ACC112 (cell line): ENCODE results near the gene RPS27L.
"Not testable (repeated sequence)": the region's sequence is repeated elsewhere in the genome, so short reads cannot be mapped to it uniquely, and the experiment has no call there.

Source experiments
- H2AFZ ChIP-seq: fragments of 200-600 bp; sonication (generic); one replicate; pipeline ENCODE4 v1.6.0; 2017; ENCODE audit warnings: antibody characterized with exemption, low read length; ENCODE audit not compliant: unreplicated experiment
- H3K27ac ChIP-seq: fragments of 200-600 bp; sonication (generic); 2 replicates; pipeline ENCODE4 v1.5.1; 2014; ENCODE audit warnings: low read depth, mild to moderate bottlenecking, antibody characterized with exemption, low read length, moderate library complexity
- H3K27me3 ChIP-seq: fragments of 200-600 bp; sonication (generic); 2 replicates; pipeline ENCODE4 v1.6.1; 2014; ENCODE audit warnings: mild to moderate bottlenecking, antibody characterized with exemption, low read length, moderate library complexity, mixed read lengths; ENCODE audit not compliant: insufficient read depth
- H3K36me3 ChIP-seq: fragments of 200-600 bp; sonication (generic); 2 replicates; pipeline ENCODE4 v1.6.1; 2016; ENCODE audit warnings: mild to moderate bottlenecking, antibody characterized with exemption, low read length, moderate library complexity, mixed read lengths; ENCODE audit not compliant: insufficient read depth
- H3K4me1 ChIP-seq: fragments of 200-600 bp; sonication (generic); one replicate; pipeline ENCODE4 v1.6.1; 2016; ENCODE audit warnings: low read length, mixed read lengths; ENCODE audit not compliant: insufficient read depth, unreplicated experiment, control insufficient read depth
- H3K4me3 ChIP-seq: fragments of 200-600 bp; sonication (generic); 2 replicates; pipeline ENCODE4 v1.5.1; 2014; ENCODE audit warnings: mild to moderate bottlenecking, low read depth, low read length
- H3K79me2 ChIP-seq: fragments of 200-600 bp; sonication (generic); one replicate; pipeline ENCODE4 v1.6.0; 2016; ENCODE audit warnings: low read length; ENCODE audit not compliant: control insufficient read depth, unreplicated experiment, insufficient read depth

RPS27L gene

GRCh38 chr15:63114465-63114864 is 42.8 kb downstream of the RPS27L start:
- Histone ChIP-seq H2AFZ (no peak overlapping the region), H3K4me1 (peaks cover 11% of the 10 kb centered on the region), H3K27me3 (no peaks in the 10 kb centered on the region), H3K4me3 (no peak overlapping the region), H3K36me3 (0 out of 2 replicates have a peak, but pooled peaks cover 4% of the 10 kb centered on the region), H3K79me2 (no peaks in the 10 kb centered on the region), H3K27ac (no peak overlapping the region)

GRCh38 chr15:63112871-63113270 is 44.4 kb downstream of the RPS27L start:
- Histone ChIP-seq H3K27me3 (no peaks in the 10 kb centered on the region), H2AFZ (no peak overlapping the region)

GRCh38 chr15:63111481-63111880 is 45.8 kb downstream of the RPS27L start:
- Histone ChIP-seq H3K4me1 (peaks cover 30% of the 10 kb centered on the region), H3K79me2 (no peaks in the 10 kb centered on the region), H3K4me3 (no peak overlapping the region), H3K27me3 (no peaks in the 10 kb centered on the region), H2AFZ (no peak overlapping the region), H3K36me3 (no peaks in the 10 kb centered on the region), H3K27ac (no peak overlapping the region)

More at GRCh38 chr15:63112871-63113270, 44.4 kb downstream of the RPS27L start:
- Histone ChIP-seq H3K4me1 (peaks cover 22% of the 10 kb centered on the region), H3K36me3 (no peaks in the 10 kb centered on the region), H3K79me2 (no peaks in the 10 kb centered on the region), H3K27ac (no peak overlapping the region), H3K4me3 (no peak overlapping the region)

GRCh38 chr15:63110428-63111026 is 46.8 kb downstream of the RPS27L start:
- H3K27ac ChIP-seq = no peak overlapping the region
- H3K36me3 ChIP-seq = no peaks in the 10 kb centered on the region
- peaks cover 30% of the 10 kb centered on the region for H3K4me1 ChIP-seq

GRCh38 chr15:63109920-63110319 is 47.4 kb downstream of the RPS27L start:
- no peak overlapping the region for H3K4me3 ChIP-seq
- H3K27me3 ChIP-seq = no peaks in the 10 kb centered on the region
- H3K27ac ChIP-seq = no peak overlapping the region
- no peaks in the 10 kb centered on the region for H3K79me2 ChIP-seq
- H3K36me3 ChIP-seq = no peaks in the 10 kb centered on the region
- peaks cover 30% of the 10 kb centered on the region for H3K4me1 ChIP-seq
- H2AFZ ChIP-seq = no peak overlapping the region

More at GRCh38 chr15:63110428-63111026, 46.8 kb downstream of the RPS27L start:
- Histone ChIP-seq H2AFZ (no peak overlapping the region), H3K79me2 (no peaks in the 10 kb centered on the region), H3K4me3 (no peak overlapping the region), H3K27me3 (no peaks in the 10 kb centered on the region)

GRCh38 chr15:63109498-63109897 is 47.8 kb downstream of the RPS27L start:
- Histone ChIP-seq H2AFZ (no peak overlapping the region), H3K79me2 (no peaks in the 10 kb centered on the region), H3K4me1 (peaks cover 27% of the 10 kb centered on the region), H3K36me3 (no peaks in the 10 kb centered on the region), H3K4me3 (no peak overlapping the region), H3K27ac (no peak overlapping the region), H3K27me3 (no peaks in the 10 kb centered on the region)

- H2AFZ ChIP-seq = no peak overlapping the region
- H3K27ac ChIP-seq = peak overlapping the region; percentile 76
Measured at GRCh38 chr15:63107895-63108546, 49.3 kb downstream of the RPS27L start.

GRCh38 chr15:63105354-63105753 is 51.9 kb downstream of the RPS27L start:
- H2AFZ ChIP-seq, H3K27me3 ChIP-seq, H3K27ac ChIP-seq, H3K79me2 ChIP-seq, H3K36me3 ChIP-seq, H3K4me3 ChIP-seq: not testable (repeated sequence)
- H3K4me1 ChIP-seq = peaks cover 19% of the 10 kb centered on the region

More at GRCh38 chr15:63107895-63108546, 49.3 kb downstream of the RPS27L start:
- Histone ChIP-seq H3K4me1 (peaks cover 19% of the 10 kb centered on the region), H3K4me3 (no peak overlapping the region), H3K36me3 (no peaks in the 10 kb centered on the region), H3K79me2 (no peaks in the 10 kb centered on the region), H3K27me3 (no peaks in the 10 kb centered on the region)

GRCh38 chr15:63104727-63105126 is 52.5 kb downstream of the RPS27L start:
- no peaks in the 10 kb centered on the region for H3K79me2 ChIP-seq
- no peaks in the 10 kb centered on the region for H3K36me3 ChIP-seq
- H3K27me3 ChIP-seq = no peaks in the 10 kb centered on the region
- H2AFZ ChIP-seq = no peak overlapping the region
- H3K4me3 ChIP-seq = no peak overlapping the region
- no peak overlapping the region for H3K27ac ChIP-seq
- peaks cover 19% of the 10 kb centered on the region for H3K4me1 ChIP-seq

GRCh38 chr15:63103416-63103815 is 53.9 kb downstream of the RPS27L start:
- no peaks in the 10 kb centered on the region for H3K79me2 ChIP-seq
- peaks cover 11% of the 10 kb centered on the region for H3K4me1 ChIP-seq
- no peaks in the 10 kb centered on the region for H3K36me3 ChIP-seq
- H3K4me3 ChIP-seq = no peak overlapping the region
- no peak overlapping the region for H2AFZ ChIP-seq
- no peak overlapping the region for H3K27ac ChIP-seq
- no peaks in the 10 kb centered on the region for H3K27me3 ChIP-seq

GRCh38 chr15:63099581-63099980 is 57.7 kb downstream of the RPS27L start:
- not testable (repeated sequence) for H2AFZ ChIP-seq, H3K27me3 ChIP-seq, H3K36me3 ChIP-seq

More at GRCh38 chr15:63099581-63099980, 57.7 kb downstream of the RPS27L start:
- H3K27ac ChIP-seq, H3K79me2 ChIP-seq, H3K4me3 ChIP-seq: not testable (repeated sequence)
- H3K4me1 ChIP-seq = peaks cover 31% of the 10 kb centered on the region
